Activated CD8-positive, alpha-beta memory T cell treated with anti-CD3 and anti-CD28 coated beads, Interleukin-2, amount 50 U/mL, for 4 hours (primary cell): Measurements from ENCODE around the gene TCF15.

Experiments
- DNase-seq: peaks from one replicate; pipeline ENCODE4 v3.0.0-alpha.2; 2020

The TCF15 gene

DNA sequence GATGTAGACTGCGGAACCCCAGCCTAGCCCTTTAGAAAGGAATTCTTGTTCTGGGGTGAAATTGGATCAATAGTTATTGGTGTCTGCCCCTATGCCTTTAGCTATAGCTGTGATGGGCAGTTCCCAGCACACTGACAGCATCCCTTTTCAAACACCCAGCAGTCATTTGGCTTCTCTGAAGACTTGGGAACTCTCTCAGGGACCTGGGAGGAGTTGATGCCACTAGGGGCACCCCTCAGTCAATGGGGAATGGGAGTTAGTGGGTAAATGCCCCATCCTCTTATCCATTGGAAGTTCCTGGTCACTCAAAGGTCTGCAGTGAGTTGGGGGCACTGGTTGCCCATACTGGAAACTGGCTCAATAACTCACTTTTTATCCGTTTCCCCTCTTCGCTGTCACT, 34.9 kb downstream of the TCF15 start:
- no peak for DNase-seq

DNA sequence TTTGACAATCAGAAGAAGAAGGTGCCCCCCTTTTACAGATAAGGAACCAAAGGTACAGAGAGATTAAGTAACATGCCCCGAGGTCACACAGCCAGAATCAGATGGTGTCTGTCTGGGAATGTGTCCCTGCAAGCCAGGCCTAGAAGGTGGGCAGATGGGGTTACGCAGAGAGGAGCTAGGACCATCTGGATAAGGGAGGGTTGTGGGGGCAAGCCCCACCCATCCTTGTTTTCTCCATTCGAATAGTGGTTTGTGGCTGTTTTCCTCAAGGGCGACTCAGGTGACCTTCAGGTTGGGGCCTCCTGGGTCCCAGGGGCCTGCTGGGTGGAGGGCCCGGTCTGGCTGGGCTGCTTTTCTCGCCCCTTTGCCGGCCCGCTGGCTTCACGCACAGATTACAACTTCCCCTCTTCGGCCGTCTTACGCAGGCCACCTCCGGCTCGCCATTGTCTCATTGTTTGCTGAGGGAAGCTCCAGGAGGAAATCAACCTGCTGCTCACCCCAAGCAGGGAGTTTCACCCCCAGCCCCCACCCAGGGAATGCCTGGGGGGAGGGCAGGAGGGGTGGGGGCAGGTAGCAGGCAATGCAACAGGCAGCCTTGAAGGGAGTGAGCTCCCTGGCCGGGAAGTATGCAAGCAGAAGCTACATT, 35.7 kb downstream of the TCF15 start:
- DNase-seq, result no peak

DNA sequence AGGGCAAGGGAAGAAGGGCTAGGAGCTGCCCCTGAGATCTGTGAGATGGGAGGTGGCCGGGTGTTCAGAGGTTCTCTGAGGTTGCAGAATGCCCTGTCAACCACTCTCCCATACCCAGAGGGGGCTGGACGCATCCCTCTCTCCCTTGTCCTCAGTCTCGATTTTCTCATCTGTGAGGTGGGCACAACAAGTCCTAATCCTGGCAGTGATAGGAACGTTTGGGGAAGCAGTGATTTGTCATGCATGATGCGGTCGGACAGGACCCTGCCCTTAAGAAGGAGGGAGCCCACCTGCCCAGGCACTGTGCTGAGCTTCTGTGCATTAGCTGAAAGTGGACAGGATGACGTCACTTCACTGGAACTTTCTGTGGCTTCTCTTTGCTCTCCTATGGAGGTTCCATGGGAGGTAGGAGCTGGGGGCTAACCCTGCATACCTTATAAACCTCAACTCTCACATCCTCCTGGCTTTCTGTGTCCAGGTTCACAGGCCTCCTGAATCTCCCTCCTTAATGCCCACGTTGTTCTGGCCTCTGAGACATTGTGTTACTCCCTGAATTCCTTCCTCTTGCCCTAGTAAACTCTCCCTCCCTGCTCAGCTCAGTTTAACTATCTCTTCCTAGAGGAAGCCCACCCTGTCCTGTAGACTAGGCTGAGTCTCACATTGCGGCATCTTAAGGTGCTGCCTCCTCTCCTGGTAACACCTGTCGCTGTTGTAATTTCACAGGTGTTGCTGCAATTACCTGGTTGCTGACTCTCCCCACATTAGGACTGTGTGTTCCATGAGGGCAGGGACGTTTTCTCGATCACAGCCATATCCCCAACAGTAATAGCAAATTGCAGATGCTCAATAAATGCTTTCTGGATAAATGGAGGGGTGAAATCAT, 36.5 kb downstream of the TCF15 start:
- DNase-seq, result no peak

DNA sequence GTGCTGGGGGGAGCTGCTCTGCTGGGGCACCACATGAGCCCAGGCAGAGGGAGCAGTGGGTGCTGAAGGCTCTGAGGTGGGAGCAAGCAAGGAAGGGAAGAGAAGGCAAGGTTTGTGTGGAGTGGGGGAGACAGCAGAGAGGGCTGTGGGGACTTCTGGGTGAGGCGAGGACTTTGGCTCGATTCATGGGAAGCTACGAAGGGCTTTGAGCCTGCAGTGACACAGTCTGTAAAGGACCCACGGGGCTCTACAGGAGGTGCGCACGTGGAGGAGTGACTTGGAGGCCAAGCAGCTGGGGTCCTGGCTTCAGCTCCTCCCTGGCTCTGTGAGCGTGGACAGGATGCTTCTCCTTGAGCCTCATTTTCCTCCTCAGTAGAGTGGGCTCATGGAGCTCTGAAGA, 37.4 kb downstream of the TCF15 start:
- DNase-seq, result no peak

- no peak for DNase-seq
Observed at GRCh38 chr20:571754-572441, 38.2 kb downstream of the TCF15 start.

DNA sequence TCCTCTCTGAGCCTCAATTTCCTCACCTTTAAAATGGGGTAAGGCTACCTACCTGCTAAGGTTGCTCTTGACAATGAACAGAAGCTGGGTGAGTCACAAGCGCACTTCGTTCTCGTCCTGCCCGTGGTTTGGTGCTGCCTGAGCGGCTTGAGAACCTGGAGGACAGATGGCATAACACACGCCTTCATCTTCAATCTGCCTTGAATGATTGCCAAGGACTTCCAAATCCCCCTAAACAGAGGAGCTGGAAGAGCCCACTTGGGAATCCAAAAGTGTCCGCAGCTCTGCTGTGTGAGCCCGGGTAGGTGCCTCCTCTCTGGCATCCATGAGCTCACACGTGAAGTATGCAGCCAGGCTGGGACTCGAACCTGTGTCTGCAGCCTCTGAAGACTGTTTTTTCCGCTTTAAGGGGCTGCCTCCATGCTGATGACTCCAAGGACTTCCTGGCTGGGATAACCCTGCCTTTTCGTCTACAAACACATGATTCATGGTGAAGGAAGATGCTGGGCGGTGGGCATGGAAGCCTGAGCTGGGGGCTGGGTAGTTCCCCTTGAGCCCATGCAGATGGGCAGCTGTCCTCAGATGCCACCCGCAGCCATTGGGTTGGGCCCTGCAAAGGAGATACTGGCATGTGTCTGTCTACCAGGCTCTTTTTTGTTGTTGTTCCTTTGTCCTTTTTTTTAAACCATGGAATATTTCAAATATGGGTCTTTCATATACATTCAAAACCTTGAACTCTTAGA, 41.3 kb downstream of the TCF15 start:
- DNase-seq, result no peak

DNA sequence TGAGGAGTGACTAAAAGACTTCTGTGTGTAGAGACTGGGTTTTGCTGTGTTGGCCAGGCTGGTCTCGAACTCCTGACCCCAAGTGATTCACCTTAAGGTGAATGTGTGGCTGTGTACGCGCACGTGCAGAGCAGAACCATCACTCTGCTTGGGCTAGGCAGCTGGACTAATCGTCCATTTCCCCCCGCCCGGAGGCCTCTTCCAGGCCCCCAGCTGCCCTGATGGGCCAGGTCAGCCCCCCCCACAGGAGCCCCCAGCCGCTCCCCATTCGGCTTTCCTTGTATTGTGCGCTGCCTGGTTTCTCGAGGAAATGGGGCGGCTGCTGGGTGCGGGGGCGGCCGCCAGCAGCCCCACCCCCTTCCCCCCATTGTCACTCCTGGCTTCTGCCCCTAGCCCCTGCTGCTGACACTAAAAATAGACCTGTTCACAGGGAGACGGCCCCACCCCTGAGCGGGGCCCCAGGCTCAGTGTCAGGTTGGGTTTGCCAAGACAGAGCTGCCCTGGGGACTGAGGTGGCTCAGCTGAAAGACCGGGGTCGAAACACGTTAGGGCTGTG, 41.9 kb downstream of the TCF15 start:
- DNase-seq, result no peak

GRCh38 chr20:564192-564591, 45.9 kb downstream of the TCF15 start:
- DNase-seq, result no peak

- no peak for DNase-seq
Observed at GRCh38 chr20:563187-563586, 46.9 kb downstream of the TCF15 start.

DNA sequence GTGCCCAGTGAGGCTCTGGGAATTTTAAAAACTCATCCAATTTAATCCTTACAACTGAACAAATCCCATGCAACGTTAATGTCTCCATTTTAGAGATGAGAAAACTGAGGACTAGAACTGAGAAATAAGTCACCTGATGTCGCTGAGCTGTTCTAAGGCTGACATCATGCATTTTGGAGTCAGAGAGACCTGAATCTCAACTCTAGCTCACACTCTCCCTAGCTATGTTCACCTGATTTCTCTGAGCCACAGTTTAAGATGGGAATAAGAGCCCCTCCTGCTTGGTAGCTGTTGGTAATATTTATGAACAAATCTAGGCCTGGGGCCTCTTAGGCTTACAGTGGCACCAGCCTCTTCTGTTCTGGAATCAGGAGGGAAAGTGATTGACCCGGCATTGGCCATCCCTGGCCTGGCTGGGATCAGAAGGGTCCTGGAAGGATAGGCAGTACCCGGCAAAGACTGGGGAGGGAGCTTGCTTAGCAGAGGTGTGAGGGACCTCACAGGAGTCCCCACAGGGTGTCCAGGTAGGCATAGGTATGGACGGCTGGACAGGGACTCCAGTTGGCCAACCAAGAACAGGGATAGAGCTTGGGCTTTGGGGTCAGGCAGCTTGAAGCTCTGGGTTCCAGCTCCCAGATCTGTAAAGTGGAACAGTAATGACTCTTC, 47.7 kb downstream of the TCF15 start:
- no peak for DNase-seq

GRCh38 chr20:561437-562231, 48.5 kb downstream of the TCF15 start:
- peak; percentile 29 for DNase-seq

DNA sequence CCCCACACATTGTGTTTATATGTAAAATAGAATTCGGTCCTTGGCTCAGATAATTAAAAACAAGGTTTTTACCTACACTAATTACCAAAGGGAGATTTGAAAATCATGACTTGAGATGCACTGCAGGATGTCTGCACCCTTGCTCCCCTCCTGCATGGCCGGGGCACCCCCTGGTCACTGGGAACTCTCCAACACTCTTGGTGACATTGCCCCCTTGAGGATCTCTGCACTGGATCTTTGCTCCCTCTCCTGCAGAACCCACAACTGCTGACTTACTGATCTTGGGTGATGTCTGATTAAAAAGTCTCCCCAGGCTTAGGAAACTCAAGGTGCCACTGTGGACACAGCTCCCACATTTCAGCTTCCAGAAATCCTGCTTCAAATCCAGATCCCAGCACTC, 49.4 kb downstream of the TCF15 start:
- no peak for DNase-seq

GRCh38 chr20:558117-558516, 52.0 kb downstream of the TCF15 start:
- no peak for DNase-seq

DNA sequence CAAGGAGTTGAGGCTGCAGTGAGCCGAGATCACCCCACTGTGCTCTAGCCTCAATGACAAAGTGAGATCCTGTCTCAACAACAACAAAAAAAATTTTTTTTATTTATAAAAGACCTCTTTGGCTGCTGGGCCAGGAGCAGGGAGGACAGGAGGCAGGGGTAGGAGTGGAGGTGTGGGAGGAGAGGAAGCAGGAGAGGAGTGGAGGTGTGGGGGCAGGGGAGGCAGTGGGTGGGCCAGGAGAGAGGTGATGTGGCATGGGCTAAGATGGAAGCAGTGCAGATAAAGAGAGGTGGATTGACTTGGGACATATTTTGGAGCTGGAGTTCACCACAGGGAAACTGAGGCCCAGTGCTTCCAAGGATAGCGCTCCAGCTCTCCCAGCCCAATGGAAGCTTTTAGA, 53.1 kb downstream of the TCF15 start:
- DNase-seq, result no peak

- DNase-seq, result no peak
Observed at GRCh38 chr20:555976-556385, 54.1 kb downstream of the TCF15 start.
